ENCODE measurements around the gene PERM1.

Gene PERM1

GRCh38 chr1:938088-938683 is 43.7 kb downstream of the PERM1 start:
- no peak overlapping the region for H3K4me3 ChIP-seq (ENCODE audit: severe bottlenecking)
- peak; percentile 66 for TF ChIP-seq CTCF (IDR thresholded peaks at IDR 0.05; ENCODE audit: poor library complexity, severe bottlenecking)
- H3K27me3 ChIP-seq (ENCODE audit: insufficient read depth, poor library complexity, severe bottlenecking), result peaks cover 62% of the 10 kb centered on the region
- ATAC-seq (ENCODE audit: low read depth) (peak; percentile 72), DNase-seq (ENCODE audit: low spot score) (no peak)
- H3K36me3 ChIP-seq (ENCODE audit: low read depth), result no peaks in the 10 kb centered on the region
- H3K4me1 ChIP-seq (ENCODE audit: insufficient read depth, poor library complexity, severe bottlenecking), result no peaks in the 10 kb centered on the region
- H3K27ac ChIP-seq (ENCODE audit: poor library complexity, severe bottlenecking), result no peak overlapping the region
- H3K9me3 ChIP-seq (ENCODE audit: severe bottlenecking), result peaks cover 3% of the 10 kb centered on the region

GRCh38 chr1:937521-937920 is 44.4 kb downstream of the PERM1 start:
- H3K27me3 ChIP-seq (ENCODE audit: insufficient read depth, poor library complexity, severe bottlenecking), result peaks cover 63% of the 10 kb centered on the region
- no peak for DNase-seq (ENCODE audit: low spot score)
- no peaks in the 10 kb centered on the region for H3K36me3 ChIP-seq (ENCODE audit: low read depth)
- H3K4me3 ChIP-seq (ENCODE audit: severe bottlenecking), result no peak overlapping the region
- no peak for TF ChIP-seq CTCF (IDR thresholded peaks at IDR 0.05; ENCODE audit: poor library complexity, severe bottlenecking)
- no peaks in the 10 kb centered on the region for H3K4me1 ChIP-seq (ENCODE audit: insufficient read depth, poor library complexity, severe bottlenecking)
- no peak overlapping the region for H3K27ac ChIP-seq (ENCODE audit: poor library complexity, severe bottlenecking)
- peaks cover 3% of the 10 kb centered on the region for H3K9me3 ChIP-seq (ENCODE audit: severe bottlenecking)
- ATAC-seq (ENCODE audit: low read depth), result no peak

GRCh38 chr1:936348-937264 is 45.3 kb downstream of the PERM1 start:
- Histone ChIP-seq H3K4me1 (ENCODE audit: insufficient read depth, poor library complexity, severe bottlenecking) (no peaks in the 10 kb centered on the region), H3K27me3 (ENCODE audit: insufficient read depth, poor library complexity, severe bottlenecking) (peaks cover 67% of the 10 kb centered on the region)
- no peak for DNase-seq (ENCODE audit: low spot score)

GRCh38 chr1:935751-936231 is 46.1 kb downstream of the PERM1 start:
- Histone ChIP-seq H3K4me1 (ENCODE audit: insufficient read depth, poor library complexity, severe bottlenecking) (no peaks in the 10 kb centered on the region), H3K27me3 (ENCODE audit: insufficient read depth, poor library complexity, severe bottlenecking) (peaks cover 65% of the 10 kb centered on the region), H3K4me3 (ENCODE audit: severe bottlenecking) (no peak overlapping the region), H3K27ac (ENCODE audit: poor library complexity, severe bottlenecking) (no peak overlapping the region), H3K9me3 (ENCODE audit: severe bottlenecking) (peaks cover 3% of the 10 kb centered on the region), H3K36me3 (ENCODE audit: low read depth) (no peaks in the 10 kb centered on the region)
- ATAC-seq (ENCODE audit: low read depth) (no peak), DNase-seq (ENCODE audit: low spot score) (no peak)
- TF ChIP-seq CTCF (IDR thresholded peaks at IDR 0.05; ENCODE audit: poor library complexity, severe bottlenecking), result no peak

More at GRCh38 chr1:936348-937264, 45.3 kb downstream of the PERM1 start:
- Histone ChIP-seq H3K9me3 (ENCODE audit: severe bottlenecking) (peaks cover 3% of the 10 kb centered on the region), H3K36me3 (ENCODE audit: low read depth) (no peaks in the 10 kb centered on the region), H3K27ac (ENCODE audit: poor library complexity, severe bottlenecking) (no peak overlapping the region), H3K4me3 (ENCODE audit: severe bottlenecking) (no peak overlapping the region)
- TF ChIP-seq CTCF (IDR thresholded peaks at IDR 0.05; ENCODE audit: poor library complexity, severe bottlenecking), result no peak
- ATAC-seq (ENCODE audit: low read depth), result no peak

Measured in RWPE2 (cell line).